Endodermal cell (in vitro differentiated cells): ENCODE data around the gene KBTBD12. TPM values are rescaled to one million over a fixed set of nuclear protein-coding genes. Genes with fewer than 3 reads are reported as not detected.

Experiments
- DNase-seq: peaks from one replicate; pipeline ENCODE4 v3.0.0-alpha.2; 2017
- H3K27ac ChIP-seq: 2 replicates; pipeline ENCODE4 v1.5.1; 2013; ENCODE audit warnings: mild to moderate bottlenecking, low read depth, low read length, moderate library complexity
- H3K27me3 ChIP-seq: 2 replicates; pipeline ENCODE4 v1.6.1; 2013; ENCODE audit warnings: mild to moderate bottlenecking, low read length, moderate library complexity; ENCODE audit not compliant: insufficient read depth, control insufficient read depth, poor library complexity, severe bottlenecking
- H3K36me3 ChIP-seq: 2 replicates; pipeline ENCODE4 v1.7.0; 2013; ENCODE audit warnings: mild to moderate bottlenecking, low read length, moderate library complexity; ENCODE audit not compliant: control insufficient read depth, insufficient read depth
- H3K4me1 ChIP-seq: one replicate; pipeline ENCODE4 v1.7.0; 2013; ENCODE audit warnings: low read length; ENCODE audit not compliant: control insufficient read depth, insufficient read depth
- H3K4me3 ChIP-seq: 2 replicates; pipeline ENCODE4 v1.5.1; 2013; ENCODE audit warnings: mild to moderate bottlenecking, low read length, moderate library complexity
- H3K9ac ChIP-seq: 2 replicates; pipeline ENCODE4 v1.6.1; 2013; ENCODE audit warnings: mild to moderate bottlenecking, low read length, moderate library complexity; ENCODE audit not compliant: poor library complexity, severe bottlenecking; ENCODE audit errors: extremely low read depth
- H3K9me3 ChIP-seq: 2 replicates; pipeline ENCODE4 v1.6.1; 2013; ENCODE audit warnings: mild to moderate bottlenecking, low read length, moderate library complexity; ENCODE audit not compliant: control insufficient read depth
- H3K27ac Mint-ChIP-seq: 2 replicates; pipeline ENCODE4 v1.8.0; 2020; ENCODE audit warnings: mixed read lengths
- H3K27me3 Mint-ChIP-seq: 2 replicates; pipeline ENCODE4 v1.8.0; 2021; ENCODE audit warnings: mild to moderate bottlenecking, mixed read lengths; ENCODE audit not compliant: insufficient read depth
- H3K36me3 Mint-ChIP-seq: 2 replicates; pipeline ENCODE4 v1.8.0; 2020; ENCODE audit warnings: low read depth, mixed read lengths
- H3K4me1 Mint-ChIP-seq: 2 replicates; pipeline ENCODE4 v1.8.0; 2020; ENCODE audit warnings: mixed read lengths
- H3K4me3 Mint-ChIP-seq: 2 replicates; pipeline ENCODE4 v1.8.0; 2020; ENCODE audit warnings: mild to moderate bottlenecking, moderate library complexity, mixed read lengths
- H3K9me3 Mint-ChIP-seq: 2 replicates; pipeline ENCODE4 v1.8.0; 2020; ENCODE audit warnings: mild to moderate bottlenecking, mixed read lengths
- CTCF ChIP-seq: fragments of 200-600 bp; sonication (generic); conservative IDR thresholded peaks from 2 replicates; pipeline ENCODE4 v1.5.0; 2021; ENCODE audit warnings: antibody characterized with exemption, mild to moderate bottlenecking
- WGBS, 2 experiments: methylation state at CpG; one replicate each; pipeline versions ENCODE4 v1.1.5 to v1.1.7; 2013; ENCODE audit warnings: missing lambda C conversion rate in 2 of 2, mixed read lengths in 1 of 2; ENCODE audit not compliant: insufficient coverage in 1 of 2, insufficient read length in 1 of 2; 5-methylcytosine and 5-hydroxymethylcytosine counted together
- total RNA-seq, 2 donors: library from RNA; stranded (reverse); fragmentation: NEBNext Ultra II Directional in 1 of 2; extraction: Animal tissue kit (Norgen Biotek cat#: 25700) in 1 of 2; gene quantifications; 2 replicates in 1 of 2; 3 replicates in 1 of 2; pipeline ENCODE4 v1.2.1, GENCODE V29; 2021

Gene KBTBD12
- total RNA-seq, 2 donors from 2014 or later: 0.24 to 0.42 TPM

GRCh38 chr3:127975153-127976029 lies 60.4 kb downstream of the KBTBD12 start:
- Mint-ChIP-seq H3K27me3 (peaks cover 15% of the 10 kb centered on the region), H3K4me1 (no peaks in the 10 kb centered on the region), H3K4me3 (no peak overlapping the region), H3K9me3 (peaks cover 2% of the 10 kb centered on the region), H3K36me3 (no peaks in the 10 kb centered on the region), H3K27ac (no peak overlapping the region)
- 88 to 92% methylated on average over 5 to 6 of the region's 6 CpGs for WGBS, 2 experiments
- TF ChIP-seq CTCF: no peak
- DNase-seq: no peak
- Histone ChIP-seq H3K4me3 (no peak overlapping the region), H3K36me3 (no peaks in the 10 kb centered on the region), H3K9me3 (no peaks in the 10 kb centered on the region), H3K4me1 (no peaks in the 10 kb centered on the region), H3K9ac (no peak overlapping the region), H3K27me3 (peaks cover 33% of the 10 kb centered on the region), H3K27ac (no peak overlapping the region)

DNA sequence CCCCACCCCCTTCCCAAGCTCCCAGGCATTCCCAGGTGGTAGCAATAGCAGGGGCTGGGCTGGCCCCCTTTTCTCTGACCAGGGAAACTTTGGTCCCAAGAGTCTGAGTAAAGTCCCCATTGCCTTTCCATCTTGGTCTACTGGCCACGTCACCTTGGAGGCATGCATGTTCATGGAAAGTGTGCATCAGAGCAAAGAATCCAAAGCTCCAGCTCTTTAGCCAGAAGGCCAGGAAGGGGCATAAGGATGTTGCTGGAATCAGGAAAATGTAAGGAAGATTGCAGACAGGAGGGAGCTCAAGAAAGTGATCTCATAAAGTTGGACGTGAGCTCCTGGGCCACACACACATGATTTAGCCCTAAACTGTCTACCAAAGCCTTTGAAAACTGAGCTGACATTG lies 63.6 kb downstream of the KBTBD12 start:
- Histone ChIP-seq H3K9ac (no peak overlapping the region), H3K27me3 (peaks cover 9% of the 10 kb centered on the region), H3K9me3 (no peaks in the 10 kb centered on the region), H3K27ac (no peak overlapping the region), H3K36me3 (no peaks in the 10 kb centered on the region), H3K4me1 (no peaks in the 10 kb centered on the region), H3K4me3 (no peak overlapping the region)
- no peaks in the 10 kb centered on the region for H3K36me3 Mint-ChIP-seq
- H3K27me3 Mint-ChIP-seq: peaks cover 17% of the 10 kb centered on the region
- H3K4me1 Mint-ChIP-seq: no peaks in the 10 kb centered on the region
- DNase-seq: no peak
- H3K4me3 Mint-ChIP-seq: no peak overlapping the region
- no peak overlapping the region for H3K27ac Mint-ChIP-seq
- TF ChIP-seq CTCF: no peak
- 83 to 91% methylated on average over 2 of the region's 2 CpGs for WGBS, 2 experiments
- H3K9me3 Mint-ChIP-seq: peaks cover 9% of the 10 kb centered on the region

- peaks cover 13% of the 10 kb centered on the region for H3K27me3 Mint-ChIP-seq
- H3K36me3 Mint-ChIP-seq: no peaks in the 10 kb centered on the region
- no peaks in the 10 kb centered on the region for H3K4me1 Mint-ChIP-seq
- H3K27me3 ChIP-seq: peaks cover 6% of the 10 kb centered on the region
- no peaks in the 10 kb centered on the region for H3K36me3 ChIP-seq
- H3K4me3 Mint-ChIP-seq: no peak overlapping the region
- no peaks in the 10 kb centered on the region for H3K4me1 ChIP-seq
- no peak overlapping the region for H3K27ac Mint-ChIP-seq
- no peaks in the 10 kb centered on the region for H3K9me3 ChIP-seq
- H3K27ac ChIP-seq: no peak overlapping the region
- no peak overlapping the region for H3K4me3 ChIP-seq
- H3K9me3 Mint-ChIP-seq: peaks cover 10% of the 10 kb centered on the region
- TF ChIP-seq CTCF: no peak
- DNase-seq: no peak
- no peak overlapping the region for H3K9ac ChIP-seq
These were observed 64.4 kb downstream of the KBTBD12 start for GRCh38 chr3:127979473-127979872.
